Measurements from ENCODE around the gene APOL6.

The APOL6 gene

DNA sequence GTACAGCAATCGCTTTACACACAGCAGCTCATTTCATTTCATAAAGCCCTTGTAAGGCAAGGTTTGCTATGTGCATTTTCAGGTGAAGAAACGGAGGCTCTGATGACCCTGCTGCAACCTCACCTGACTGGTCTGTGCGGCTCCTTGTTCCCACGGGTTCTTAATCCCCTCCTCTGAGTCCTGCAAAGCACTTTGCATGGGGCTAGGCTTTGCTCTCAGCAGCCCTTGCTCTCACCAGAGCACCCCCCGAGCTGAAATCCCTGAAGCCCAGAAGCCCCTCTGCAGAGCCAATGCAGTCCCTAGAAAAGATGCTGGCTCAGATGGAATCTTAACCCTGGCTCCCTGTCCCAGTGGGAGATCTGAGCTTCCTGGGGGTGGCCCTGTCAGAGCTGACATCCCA, 11.0 kb upstream of the APOL6 start:
- Histone ChIP-seq H3K18ac (ENCODE audit: low read length) (no peak overlapping the region), H4K8ac (ENCODE audit: low read depth, low read length) (no peak overlapping the region), H2BK12ac (ENCODE audit: low read length) (no peak overlapping the region), H3K79me1 (ENCODE audit: low read depth, low read length) (peaks cover 4% of the 10 kb centered on the region), H3K27me3 (ENCODE audit: control insufficient read depth in 3 of 3, insufficient read depth in 3 of 3, low read depth in 1 of 3, low read length in 3 of 3) (no peaks in the 10 kb centered on the region), H2BK120ac (ENCODE audit: low read depth, low read length) (no peak overlapping the region), H2BK5ac (ENCODE audit: low read length) (no peak overlapping the region), H3K9ac (ENCODE audit: low read depth, low read length, poor library complexity) (no peak overlapping the region), H3K9me3 (replicated peaks in 1 of 2; ENCODE audit: control insufficient read depth in 2 of 2, insufficient read depth in 1 of 2, low read depth in 1 of 2, low read length in 2 of 2) (peaks cover 0 to 4% of the 10 kb centered on the region in 2 donors), H3K14ac (ENCODE audit: low read length) (no peak overlapping the region), H3K4me3 (ENCODE audit: low read length in 2 of 2) (no peak overlapping the region), H3K4ac (ENCODE audit: low read length) (no peak overlapping the region), H3K4me2 (ENCODE audit: insufficient read depth, low read length, poor library complexity, severe bottlenecking) (no peak overlapping the region), H3K23ac (ENCODE audit: low read depth, low read length, poor library complexity) (no peak overlapping the region), H3K27ac (replicated peaks; ENCODE audit: low read length) (no peak overlapping the region), H2AK5ac (ENCODE audit: low read depth, low read length) (no peak overlapping the region), H3K4me1 (ENCODE audit: control insufficient read depth in 2 of 2, insufficient read depth in 1 of 2, low read depth in 1 of 2, low read length in 2 of 2) (peaks cover 0 to 26% of the 10 kb centered on the region in 2 donors), H3K36me3 (replicated peaks in 1 of 2; ENCODE audit: control insufficient read depth in 2 of 2, insufficient read depth in 2 of 2, low read length in 2 of 2) (no peaks in the 10 kb centered on the region), H2AFZ (ENCODE audit: low read length) (peak overlapping the region; percentile 78), H2BK15ac (ENCODE audit: low read length) (no peak overlapping the region), H4K91ac (ENCODE audit: low read depth, low read length, poor library complexity) (no peak overlapping the region)
- DNase-seq (ENCODE audit: low spot score): no peak
- no CpG with 5 or more reads among the region's 5 CpGs for WGBS, 2 donors (ENCODE audit: extremely low coverage in 2 of 2, insufficient read length in 2 of 2, insufficient replicate concordance in 1 of 2)

DNA sequence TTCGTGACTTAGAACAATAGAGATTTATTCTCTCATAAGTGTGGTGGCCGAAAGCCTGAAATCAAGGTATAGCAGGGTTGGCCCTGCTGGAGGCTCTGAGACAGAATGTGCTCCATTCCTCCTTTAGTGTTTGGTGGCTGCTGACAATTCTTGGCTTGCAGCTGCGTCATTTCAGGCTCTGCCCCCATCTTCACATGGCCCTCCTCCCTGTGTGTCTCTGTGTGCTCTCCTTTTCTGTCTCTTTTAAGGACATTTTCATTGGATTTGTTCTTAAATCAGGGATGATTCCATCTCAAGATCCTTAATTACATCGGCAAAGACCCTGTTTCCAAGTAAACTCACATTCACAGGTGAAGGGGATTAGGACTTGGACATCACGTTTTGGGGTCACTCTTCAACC, 10.2 kb upstream of the APOL6 start:
- no peak for DNase-seq (ENCODE audit: low spot score)
- Histone ChIP-seq H3K18ac (ENCODE audit: low read length) (peak overlapping the region; percentile 62), H3K27me3 (ENCODE audit: control insufficient read depth in 3 of 3, insufficient read depth in 3 of 3, low read depth in 1 of 3, low read length in 3 of 3) (no peaks in the 10 kb centered on the region), H3K27ac (replicated peaks; ENCODE audit: low read length) (no peak overlapping the region), H4K8ac (ENCODE audit: low read depth, low read length) (no peak overlapping the region), H2BK5ac (ENCODE audit: low read length) (no peak overlapping the region), H3K4me2 (ENCODE audit: insufficient read depth, low read length, poor library complexity, severe bottlenecking) (no peak overlapping the region), H3K4ac (ENCODE audit: low read length) (no peak overlapping the region), H3K14ac (ENCODE audit: low read length) (no peak overlapping the region), H3K9me3 (replicated peaks in 1 of 2; ENCODE audit: control insufficient read depth in 2 of 2, insufficient read depth in 1 of 2, low read depth in 1 of 2, low read length in 2 of 2) (peaks cover 0 to 4% of the 10 kb centered on the region in 2 donors), H2AFZ (ENCODE audit: low read length) (peak overlapping the region; percentile 78), H2BK15ac (ENCODE audit: low read length) (no peak overlapping the region), H3K23ac (ENCODE audit: low read depth, low read length, poor library complexity) (no peak overlapping the region), H3K9ac (ENCODE audit: low read depth, low read length, poor library complexity) (no peak overlapping the region), H3K79me1 (ENCODE audit: low read depth, low read length) (peaks cover 4% of the 10 kb centered on the region), H2BK120ac (ENCODE audit: low read depth, low read length) (no peak overlapping the region), H3K4me1 (ENCODE audit: control insufficient read depth in 2 of 2, insufficient read depth in 1 of 2, low read depth in 1 of 2, low read length in 2 of 2) (peaks cover 0 to 24% of the 10 kb centered on the region in 2 donors), H2BK12ac (ENCODE audit: low read length) (no peak overlapping the region), H3K36me3 (replicated peaks in 1 of 2; ENCODE audit: control insufficient read depth in 2 of 2, insufficient read depth in 2 of 2, low read length in 2 of 2) (no peaks in the 10 kb centered on the region), H4K91ac (ENCODE audit: low read depth, low read length, poor library complexity) (no peak overlapping the region), H2AK5ac (ENCODE audit: low read depth, low read length) (peak overlapping the region; percentile 70), H3K4me3 (ENCODE audit: low read length in 2 of 2) (no peak overlapping the region)
- WGBS, 2 donors (ENCODE audit: extremely low coverage in 2 of 2, insufficient read length in 2 of 2, insufficient replicate concordance in 1 of 2): no CpG with 5 or more reads among the region's 5 CpGs

DNA sequence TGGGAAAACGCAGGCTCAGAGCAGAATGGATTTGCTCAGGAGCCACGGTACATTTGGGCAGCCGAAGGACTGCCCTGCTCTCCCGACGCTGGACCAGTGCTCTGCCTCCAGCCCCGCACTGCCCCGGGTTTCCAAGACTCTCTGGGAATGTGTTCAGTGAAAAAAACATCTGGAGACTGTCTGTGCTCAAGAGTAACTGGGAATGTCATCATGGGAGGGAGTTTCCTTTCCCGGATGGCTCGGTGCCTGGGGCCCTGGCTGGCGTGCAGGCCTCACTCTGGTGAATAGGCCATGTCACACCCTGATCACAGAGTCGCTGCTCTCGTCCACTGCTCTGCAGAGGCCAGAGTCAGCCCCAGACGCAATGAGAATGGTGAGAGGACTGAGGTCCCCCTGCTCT, 9.8 kb upstream of the APOL6 start:
- Histone ChIP-seq H2BK12ac (ENCODE audit: low read length) (no peak overlapping the region), H3K36me3 (replicated peaks in 1 of 2; ENCODE audit: control insufficient read depth in 2 of 2, insufficient read depth in 2 of 2, low read length in 2 of 2) (no peaks in the 10 kb centered on the region), H2AK5ac (ENCODE audit: low read depth, low read length) (no peak overlapping the region), H3K9ac (ENCODE audit: low read depth, low read length, poor library complexity) (no peak overlapping the region), H3K14ac (ENCODE audit: low read length) (no peak overlapping the region), H2BK120ac (ENCODE audit: low read depth, low read length) (no peak overlapping the region), H4K91ac (ENCODE audit: low read depth, low read length, poor library complexity) (no peak overlapping the region), H3K4me3 (ENCODE audit: low read length in 2 of 2) (no peak overlapping the region), H3K9me3 (replicated peaks in 1 of 2; ENCODE audit: control insufficient read depth in 2 of 2, insufficient read depth in 1 of 2, low read depth in 1 of 2, low read length in 2 of 2) (peaks cover 0 to 3% of the 10 kb centered on the region in 2 donors), H2BK15ac (ENCODE audit: low read length) (no peak overlapping the region), H3K27me3 (ENCODE audit: control insufficient read depth in 3 of 3, insufficient read depth in 3 of 3, low read depth in 1 of 3, low read length in 3 of 3) (no peaks in the 10 kb centered on the region), H3K4me1 (ENCODE audit: control insufficient read depth in 2 of 2, insufficient read depth in 1 of 2, low read depth in 1 of 2, low read length in 2 of 2) (peaks cover 0 to 22% of the 10 kb centered on the region in 2 donors), H3K79me1 (ENCODE audit: low read depth, low read length) (peaks cover 3% of the 10 kb centered on the region), H3K4ac (ENCODE audit: low read length) (no peak overlapping the region), H4K8ac (ENCODE audit: low read depth, low read length) (no peak overlapping the region), H2BK5ac (ENCODE audit: low read length) (no peak overlapping the region), H2AFZ (ENCODE audit: low read length) (peak overlapping the region; percentile 78), H3K27ac (replicated peaks; ENCODE audit: low read length) (no peak overlapping the region), H3K18ac (ENCODE audit: low read length) (peak overlapping the region; percentile 22), H3K4me2 (ENCODE audit: insufficient read depth, low read length, poor library complexity, severe bottlenecking) (no peak overlapping the region), H3K23ac (ENCODE audit: low read depth, low read length, poor library complexity) (no peak overlapping the region)
- WGBS, 2 donors (ENCODE audit: extremely low coverage in 2 of 2, insufficient read length in 2 of 2, insufficient replicate concordance in 1 of 2): no CpG with 5 or more reads among the region's 13 CpGs
- no peak for DNase-seq (ENCODE audit: low spot score)

GRCh38 chr22:35641494-35642120, 6.6 kb upstream of the APOL6 start:
- H3K23ac ChIP-seq (ENCODE audit: low read depth, low read length, poor library complexity): no peak overlapping the region
- H3K36me3 ChIP-seq (replicated peaks in 1 of 2; ENCODE audit: control insufficient read depth in 2 of 2, insufficient read depth in 2 of 2, low read length in 2 of 2): no peaks in the 10 kb centered on the region
- H2AK5ac ChIP-seq (ENCODE audit: low read depth, low read length): no peak overlapping the region
- no peak overlapping the region for H3K9ac ChIP-seq (ENCODE audit: low read depth, low read length, poor library complexity)
- peak overlapping the region; percentile 58 for H3K18ac ChIP-seq (ENCODE audit: low read length)
- no peak overlapping the region for H4K8ac ChIP-seq (ENCODE audit: low read depth, low read length)
- no peak overlapping the region for H3K14ac ChIP-seq (ENCODE audit: low read length)
- H2BK12ac ChIP-seq (ENCODE audit: low read length): peak overlapping the region; percentile 5
- no peak overlapping the region for H3K4ac ChIP-seq (ENCODE audit: low read length)
- no peak overlapping the region for H2BK5ac ChIP-seq (ENCODE audit: low read length)
- H3K79me1 ChIP-seq (ENCODE audit: low read depth, low read length): no peaks in the 10 kb centered on the region
- peaks cover 0 to 19% of the 10 kb centered on the region in 2 donors for H3K4me1 ChIP-seq (ENCODE audit: control insufficient read depth in 2 of 2, insufficient read depth in 1 of 2, low read depth in 1 of 2, low read length in 2 of 2)
- no peak overlapping the region for H2BK15ac ChIP-seq (ENCODE audit: low read length)
- no peak overlapping the region for H3K27ac ChIP-seq (replicated peaks; ENCODE audit: low read length)
- no CpG with 5 or more reads among the region's 7 CpGs for WGBS, 2 donors (ENCODE audit: extremely low coverage in 2 of 2, insufficient read length in 2 of 2, insufficient replicate concordance in 1 of 2)
- no peaks in the 10 kb centered on the region for H3K27me3 ChIP-seq (ENCODE audit: control insufficient read depth in 3 of 3, insufficient read depth in 3 of 3, low read depth in 1 of 3, low read length in 3 of 3)
- H4K91ac ChIP-seq (ENCODE audit: low read depth, low read length, poor library complexity): no peak overlapping the region
- H2BK120ac ChIP-seq (ENCODE audit: low read depth, low read length): peak overlapping the region; percentile 21
- H3K9me3 ChIP-seq (replicated peaks in 1 of 2; ENCODE audit: control insufficient read depth in 2 of 2, insufficient read depth in 1 of 2, low read depth in 1 of 2, low read length in 2 of 2): no peaks in the 10 kb centered on the region
- no peak for DNase-seq (ENCODE audit: low spot score)
- H3K4me2 ChIP-seq (ENCODE audit: insufficient read depth, low read length, poor library complexity, severe bottlenecking): no peak overlapping the region
- H2AFZ ChIP-seq (ENCODE audit: low read length): no peak overlapping the region
- no peak overlapping the region for H3K4me3 ChIP-seq (ENCODE audit: low read length in 2 of 2)
